HG03159 (cell line): ENCODE measurements around the gene PIGK.
"Not testable (repeated sequence)": the region's sequence is repeated elsewhere in the genome, so short reads cannot be mapped to it uniquely, and the experiment has no call there.

Source experiments
- ATAC-seq: cut with Tn5 transposase; IDR thresholded peaks from one replicate; pipeline ENCODE4 v1.9.1; 2021; ENCODE audit warnings: mild to moderate bottlenecking, moderate library complexity; ENCODE audit not compliant: unreplicated experiment

The PIGK gene

GRCh38 chr1:77219166-77219887, at the start of gene PIGK:
PIGK (minus strand) TSS chr1:77219430; CDS start chr1:77219402, 28 bp downstream.
- ATAC-seq = peak; percentile 94

GRCh38 chr1:77267035-77267434, 47.8 kb upstream of the PIGK start:
- ATAC-seq = no peak

GRCh38 chr1:77265180-77265579, 46.0 kb upstream of the PIGK start:
- ATAC-seq = no peak

- ATAC-seq = no peak
Observed at GRCh38 chr1:77263708-77264107, 44.5 kb upstream of the PIGK start.

GRCh38 chr1:77253211-77253610, 34.0 kb upstream of the PIGK start:
- ATAC-seq = no peak

GRCh38 chr1:77250126-77250525, 30.9 kb upstream of the PIGK start:
- no peak for ATAC-seq

- no peak for ATAC-seq
Observed at GRCh38 chr1:77245830-77246229, 26.6 kb upstream of the PIGK start.

- ATAC-seq = no peak
Observed at GRCh38 chr1:77239311-77239710, 20.1 kb upstream of the PIGK start.

- ATAC-seq = no peak
Observed at GRCh38 chr1:77238462-77238861, 19.2 kb upstream of the PIGK start.

GRCh38 chr1:77234943-77235342, 15.7 kb upstream of the PIGK start:
- no peak for ATAC-seq

GRCh38 chr1:77234096-77234495, 14.9 kb upstream of the PIGK start:
- ATAC-seq = no peak

- no peak for ATAC-seq
Observed at GRCh38 chr1:77232829-77233228, 13.6 kb upstream of the PIGK start.

GRCh38 chr1:77230051-77230450, 10.8 kb upstream of the PIGK start:
- no peak for ATAC-seq

- no peak for ATAC-seq
Observed at GRCh38 chr1:77228836-77229235, 9.6 kb upstream of the PIGK start.

GRCh38 chr1:77227381-77227780, 8.2 kb upstream of the PIGK start:
- ATAC-seq = no peak

GRCh38 chr1:77222496-77222895, 3.3 kb upstream of the PIGK start:
- ATAC-seq = no peak

- no peak for ATAC-seq
Observed at GRCh38 chr1:77220687-77221463, 1.6 kb upstream of the PIGK start.

GRCh38 chr1:77218477-77219165, 609 bp downstream of the PIGK start:
- peak; percentile 43 for ATAC-seq

- ATAC-seq = not testable (repeated sequence)
Observed at GRCh38 chr1:77204043-77204442, 15.2 kb downstream of the PIGK start.

GRCh38 chr1:77202751-77203150, 16.5 kb downstream of the PIGK start:
- ATAC-seq = no peak

- ATAC-seq = no peak
Observed at GRCh38 chr1:77200806-77201205, 18.4 kb downstream of the PIGK start.

- no peak for ATAC-seq
Observed at GRCh38 chr1:77200293-77200692, 18.9 kb downstream of the PIGK start.
